HUES6 (cell line): Measurements from ENCODE around the gene DISP2.

Source experiments
- H3K27ac ChIP-seq: 2 replicates; pipeline ENCODE4 v1.7.0; 2013; ENCODE audit warnings: low read depth, mild to moderate bottlenecking, low read length, inconsistent platforms
- H3K27me3 ChIP-seq: 2 replicates; pipeline ENCODE4 v1.6.1; 2013; ENCODE audit warnings: low read length; ENCODE audit not compliant: control insufficient read depth, insufficient read depth
- H3K36me3 ChIP-seq: 2 replicates; pipeline ENCODE4 v1.6.1; 2013; ENCODE audit warnings: low read length; ENCODE audit not compliant: control insufficient read depth, insufficient read depth
- H3K4me1 ChIP-seq: 2 replicates; pipeline ENCODE4 v1.6.1; 2013; ENCODE audit warnings: low read length; ENCODE audit not compliant: control insufficient read depth, insufficient read depth
- H3K4me3 ChIP-seq: 2 replicates; pipeline ENCODE4 v1.5.1; 2013; ENCODE audit warnings: low read depth, low read length
- H3K9ac ChIP-seq: one replicate; pipeline ENCODE4 v1.6.1; 2013; ENCODE audit warnings: mild to moderate bottlenecking, low read length
- H3K9me3 ChIP-seq: 2 replicates; pipeline ENCODE4 v1.6.1; 2013; ENCODE audit warnings: low read depth, low read length; ENCODE audit not compliant: control insufficient read depth, insufficient read depth

DISP2 gene

GRCh38 chr15:40344631-40345120 is 13.3 kb upstream of the DISP2 start:
- no peak overlapping the region for H3K9ac ChIP-seq
- no peaks in the 10 kb centered on the region for H3K9me3 ChIP-seq
- H3K27me3 ChIP-seq: no peaks in the 10 kb centered on the region
- no peak overlapping the region for H3K4me3 ChIP-seq
- no peaks in the 10 kb centered on the region for H3K36me3 ChIP-seq
- no peak overlapping the region for H3K27ac ChIP-seq
- peaks cover 22% of the 10 kb centered on the region for H3K4me1 ChIP-seq

- H3K4me3 ChIP-seq: no peak overlapping the region
- H3K9me3 ChIP-seq: no peaks in the 10 kb centered on the region
- peaks cover 15% of the 10 kb centered on the region for H3K4me1 ChIP-seq
- H3K36me3 ChIP-seq: no peaks in the 10 kb centered on the region
- H3K27ac ChIP-seq: no peak overlapping the region
- no peaks in the 10 kb centered on the region for H3K27me3 ChIP-seq
- no peak overlapping the region for H3K9ac ChIP-seq
These were observed 12.7 kb upstream of the DISP2 start for GRCh38 chr15:40345225-40345866.

GRCh38 chr15:40345867-40346578 is 12.0 kb upstream of the DISP2 start:
- Histone ChIP-seq H3K4me1 (peaks cover 8% of the 10 kb centered on the region; the same call in 1 of the 2 replicates), H3K36me3 (no peaks in the 10 kb centered on the region), H3K9ac (no peak overlapping the region)

GRCh38 chr15:40346579-40347558 is 11.2 kb upstream of the DISP2 start:
- H3K27me3 ChIP-seq: no peaks in the 10 kb centered on the region
- no peak overlapping the region for H3K4me3 ChIP-seq
- H3K27ac ChIP-seq: no peak overlapping the region
- no peak overlapping the region for H3K9ac ChIP-seq
- no peaks in the 10 kb centered on the region for H3K9me3 ChIP-seq
- peaks cover 5% of the 10 kb centered on the region; the same call in 1 of the 2 replicates for H3K4me1 ChIP-seq
- no peaks in the 10 kb centered on the region for H3K36me3 ChIP-seq

More at GRCh38 chr15:40345867-40346578, 12.0 kb upstream of the DISP2 start:
- Histone ChIP-seq H3K4me3 (no peak overlapping the region), H3K9me3 (no peaks in the 10 kb centered on the region), H3K27ac (no peak overlapping the region), H3K27me3 (no peaks in the 10 kb centered on the region)

GRCh38 chr15:40347559-40348473 is 10.2 kb upstream of the DISP2 start:
- Histone ChIP-seq H3K27ac (no peak overlapping the region), H3K27me3 (no peaks in the 10 kb centered on the region), H3K9me3 (no peaks in the 10 kb centered on the region), H3K4me3 (no peak overlapping the region), H3K9ac (no peak overlapping the region), H3K36me3 (no peaks in the 10 kb centered on the region), H3K4me1 (peaks cover 5% of the 10 kb centered on the region; the same call in 1 of the 2 replicates)

- no peaks in the 10 kb centered on the region for H3K9me3 ChIP-seq
- no peak overlapping the region for H3K27ac ChIP-seq
- no peaks in the 10 kb centered on the region for H3K36me3 ChIP-seq
- no peak overlapping the region for H3K4me3 ChIP-seq
- H3K27me3 ChIP-seq: no peaks in the 10 kb centered on the region
- H3K9ac ChIP-seq: no peak overlapping the region
- H3K4me1 ChIP-seq: peaks cover 5% of the 10 kb centered on the region; the same call in 1 of the 2 replicates
These were observed 9.5 kb upstream of the DISP2 start for GRCh38 chr15:40348474-40348870.

GRCh38 chr15:40349163-40349562 is 8.9 kb upstream of the DISP2 start:
- Histone ChIP-seq H3K4me3 (no peak overlapping the region), H3K27me3 (no peaks in the 10 kb centered on the region), H3K27ac (no peak overlapping the region), H3K9me3 (no peaks in the 10 kb centered on the region), H3K4me1 (peaks cover 12% of the 10 kb centered on the region), H3K9ac (no peak overlapping the region), H3K36me3 (no peaks in the 10 kb centered on the region)

GRCh38 chr15:40352281-40352901 is 5.6 kb upstream of the DISP2 start:
- H3K27ac ChIP-seq: no peak overlapping the region
- no peaks in the 10 kb centered on the region for H3K36me3 ChIP-seq
- H3K27me3 ChIP-seq: peaks cover 21% of the 10 kb centered on the region
- H3K9ac ChIP-seq: no peak overlapping the region
- peaks cover 17% of the 10 kb centered on the region for H3K4me1 ChIP-seq
- no peak overlapping the region for H3K4me3 ChIP-seq
- no peaks in the 10 kb centered on the region for H3K9me3 ChIP-seq

- no peak overlapping the region for H3K9ac ChIP-seq
- peaks cover 21% of the 10 kb centered on the region for H3K4me1 ChIP-seq
- no peak overlapping the region for H3K27ac ChIP-seq
- H3K9me3 ChIP-seq: no peaks in the 10 kb centered on the region
- no peak overlapping the region for H3K4me3 ChIP-seq
- H3K27me3 ChIP-seq: peaks cover 26% of the 10 kb centered on the region
- H3K36me3 ChIP-seq: no peaks in the 10 kb centered on the region
These were observed 4.3 kb upstream of the DISP2 start for GRCh38 chr15:40353697-40354096.
